Measurements from ENCODE around the gene JUNB. TPM values are rescaled to one million over a fixed set of nuclear protein-coding genes. Genes with fewer than 3 reads are reported as not detected.

JUNB gene
- total and polyA plus RNA-seq, 5 donors from 2014 or later, result 582 to 2,802 (median 812) TPM

DNA sequence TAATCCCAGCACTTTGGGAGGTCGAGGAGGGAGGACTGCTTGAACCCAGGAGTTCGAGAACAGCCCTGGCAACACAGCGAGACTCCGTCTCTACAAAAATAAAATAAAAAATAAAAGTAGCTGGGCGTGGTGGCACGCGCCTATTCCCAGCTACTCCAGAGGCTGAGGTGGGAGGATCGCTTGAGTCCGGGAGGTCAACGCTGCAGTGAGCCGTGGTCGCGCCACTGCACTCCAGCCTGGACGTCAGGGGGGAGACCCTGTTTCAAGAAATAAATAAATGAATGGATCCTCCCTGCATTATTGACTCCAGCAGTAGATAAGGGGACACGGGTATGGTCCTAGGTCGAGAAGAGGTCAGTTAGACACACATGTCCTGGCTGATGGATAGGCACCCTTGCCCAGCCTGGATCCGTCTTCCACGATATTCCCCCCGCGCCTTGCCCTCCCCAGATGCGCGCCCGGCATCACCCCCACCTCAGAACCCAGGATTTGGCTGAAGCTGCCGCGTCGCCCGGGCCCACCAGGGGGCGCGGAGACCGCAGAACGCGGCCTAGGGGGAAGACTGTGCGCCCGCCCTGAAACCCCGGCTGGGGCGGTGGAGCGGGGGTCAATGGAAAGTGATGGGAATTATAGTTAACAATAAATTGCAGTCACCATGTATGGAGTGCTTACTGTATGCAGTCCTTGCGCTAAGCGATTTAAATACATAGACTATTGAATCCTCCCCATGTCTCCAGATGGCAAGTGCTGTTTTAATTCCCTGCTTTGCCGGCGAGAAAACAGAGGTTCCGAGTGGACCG lies 13.9 kb upstream of the JUNB start:
- no peaks in the 10 kb centered on the region for H3K9me3 ChIP-seq (ENCODE audit: control insufficient read depth in 2 of 2, low read length in 2 of 2)
- H3K27ac Mint-ChIP-seq, result peak overlapping the region; percentile 84 to 94 (median 93)
- peak overlapping the region; percentile 86 to 97 (median 92) for H3K4me3 Mint-ChIP-seq
- peak overlapping the region; percentile 78 for H3K4me3 ChIP-seq (ENCODE audit: low read depth, low read length)
- DNase-seq (peak; percentile 66 to 81 (median 77)), ATAC-seq (ENCODE audit: low read depth in 2 of 2) (peak; percentile 8 to 14)
- no peaks in the 10 kb centered on the region for H3K27me3 ChIP-seq (ENCODE audit: control insufficient read depth, insufficient read depth, low read length)
- peaks cover 48% of the 10 kb centered on the region for H3K4me1 ChIP-seq (ENCODE audit: control insufficient read depth, insufficient read depth, low read length, poor library complexity, severe bottlenecking)
- peak overlapping the region; percentile 91 for H3K27ac ChIP-seq (ENCODE audit: insufficient read depth, low read length, poor library complexity, severe bottlenecking)
- H3K36me3 ChIP-seq (ENCODE audit: control insufficient read depth, insufficient read depth, low read length), result no peaks in the 10 kb centered on the region
- H3K36me3 Mint-ChIP-seq, result peaks cover 3% of the 10 kb centered on the region
- H3K9me3 Mint-ChIP-seq, result no peaks in the 10 kb centered on the region
- H3K27me3 Mint-ChIP-seq, result peaks cover 5% of the 10 kb centered on the region
- peaks cover 5 to 53% (median 28%) of the 10 kb centered on the region in 4 donors for H3K4me1 Mint-ChIP-seq

DNA sequence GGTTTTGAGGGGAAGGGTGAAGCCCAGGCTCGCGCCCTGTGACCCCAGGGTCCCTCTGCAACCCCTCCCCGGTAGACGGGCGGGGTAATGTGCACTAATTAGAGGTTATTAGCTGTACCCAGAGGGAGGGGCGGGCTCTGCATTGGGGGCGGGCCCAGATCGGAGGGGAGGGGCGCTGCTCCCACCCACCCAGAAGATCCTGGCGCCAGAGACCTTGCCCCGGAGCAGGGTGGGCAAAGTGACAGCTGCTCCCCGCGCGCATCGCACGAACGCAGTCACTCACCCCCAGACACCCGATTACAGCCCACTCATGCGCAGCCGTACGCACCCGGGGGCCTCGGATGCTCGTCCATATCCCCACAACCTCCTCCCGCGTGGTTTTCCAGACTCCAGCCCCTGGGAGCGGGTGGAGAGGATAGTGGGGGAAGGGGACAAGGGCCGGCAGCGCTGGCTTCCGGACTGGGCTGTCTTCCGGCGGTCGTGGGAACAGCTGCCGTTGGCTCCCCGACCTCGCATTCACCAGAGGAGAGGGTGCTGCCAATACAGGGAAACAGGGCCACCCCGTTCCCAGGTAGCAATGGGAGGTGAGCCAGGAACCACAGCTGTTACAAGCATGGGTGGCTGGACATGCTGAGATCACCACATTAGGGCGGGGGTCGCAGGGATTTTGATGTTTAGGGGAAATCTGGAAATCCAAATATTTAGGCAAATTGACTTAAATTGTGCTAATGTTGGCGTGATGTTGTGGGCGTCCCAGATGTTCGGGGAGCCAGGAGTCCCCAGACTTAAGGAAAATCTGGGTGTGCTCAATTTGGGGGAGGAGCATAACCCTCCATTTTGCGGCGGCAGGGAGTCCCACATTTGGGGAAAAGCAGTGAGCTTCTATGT lies 13.0 kb upstream of the JUNB start:
- H3K36me3 Mint-ChIP-seq, result peaks cover 3% of the 10 kb centered on the region
- ATAC-seq (ENCODE audit: low read depth in 2 of 2), result no peak
- peaks cover 54% of the 10 kb centered on the region for H3K4me1 ChIP-seq (ENCODE audit: control insufficient read depth, insufficient read depth, low read length, poor library complexity, severe bottlenecking)

DNA sequence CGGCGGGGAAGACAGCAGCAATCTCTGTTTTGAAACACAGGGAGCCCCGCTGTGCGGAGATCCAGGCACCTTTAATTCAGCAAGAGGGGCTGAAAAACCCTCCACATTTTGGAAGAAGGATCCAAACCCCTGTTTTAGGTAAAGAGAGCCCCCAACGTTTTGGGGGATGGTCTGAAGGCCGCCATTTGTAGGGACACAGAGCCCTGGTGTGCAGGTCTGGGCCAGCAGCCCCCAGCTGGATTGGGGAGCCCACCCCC lies 12.5 kb upstream of the JUNB start:
- H3K27me3 Mint-ChIP-seq, result no peaks in the 10 kb centered on the region
- DNase-seq (no peak), ATAC-seq (ENCODE audit: low read depth in 2 of 2) (no peak)
- H3K4me1 Mint-ChIP-seq, result peaks cover 5 to 48% (median 26%) of the 10 kb centered on the region in 4 donors
- H3K9me3 Mint-ChIP-seq, result no peaks in the 10 kb centered on the region
- Histone ChIP-seq H3K4me1 (ENCODE audit: control insufficient read depth, insufficient read depth, low read length, poor library complexity, severe bottlenecking) (peaks cover 60% of the 10 kb centered on the region), H3K36me3 (ENCODE audit: control insufficient read depth, insufficient read depth, low read length) (no peaks in the 10 kb centered on the region), H3K27ac (ENCODE audit: insufficient read depth, low read length, poor library complexity, severe bottlenecking) (peak overlapping the region; percentile 91), H3K27me3 (ENCODE audit: control insufficient read depth, insufficient read depth, low read length) (no peaks in the 10 kb centered on the region), H3K4me3 (ENCODE audit: low read depth, low read length) (peak overlapping the region; percentile 37), H3K9me3 (ENCODE audit: control insufficient read depth in 2 of 2, low read length in 2 of 2) (no peaks in the 10 kb centered on the region)
- peak overlapping the region; percentile 86 to 97 (median 92) for H3K4me3 Mint-ChIP-seq
- H3K36me3 Mint-ChIP-seq, result peaks cover under 1% of the 10 kb centered on the region
- peak overlapping the region; percentile 75 to 94 (median 93) for H3K27ac Mint-ChIP-seq

More for the DNA sequence above, 13.0 kb upstream of the JUNB start:
- H3K4me3 Mint-ChIP-seq, result peak overlapping the region; percentile 86 to 97 (median 92)
- Histone ChIP-seq H3K4me3 (ENCODE audit: low read depth, low read length) (peak overlapping the region; percentile 78), H3K27me3 (ENCODE audit: control insufficient read depth, insufficient read depth, low read length) (no peaks in the 10 kb centered on the region), H3K27ac (ENCODE audit: insufficient read depth, low read length, poor library complexity, severe bottlenecking) (peak overlapping the region; percentile 91), H3K36me3 (ENCODE audit: control insufficient read depth, insufficient read depth, low read length) (no peaks in the 10 kb centered on the region), H3K9me3 (ENCODE audit: control insufficient read depth in 2 of 2, low read length in 2 of 2) (no peaks in the 10 kb centered on the region)
- DNase-seq, result peak in 2 of 3 donors; percentile 50 to 63
- H3K27ac Mint-ChIP-seq, result peak overlapping the region; percentile 75 to 94 (median 93)
- H3K4me1 Mint-ChIP-seq, result peaks cover 5 to 53% (median 28%) of the 10 kb centered on the region in 4 donors
- peaks cover 5% of the 10 kb centered on the region for H3K27me3 Mint-ChIP-seq
- H3K9me3 Mint-ChIP-seq, result no peaks in the 10 kb centered on the region

DNA sequence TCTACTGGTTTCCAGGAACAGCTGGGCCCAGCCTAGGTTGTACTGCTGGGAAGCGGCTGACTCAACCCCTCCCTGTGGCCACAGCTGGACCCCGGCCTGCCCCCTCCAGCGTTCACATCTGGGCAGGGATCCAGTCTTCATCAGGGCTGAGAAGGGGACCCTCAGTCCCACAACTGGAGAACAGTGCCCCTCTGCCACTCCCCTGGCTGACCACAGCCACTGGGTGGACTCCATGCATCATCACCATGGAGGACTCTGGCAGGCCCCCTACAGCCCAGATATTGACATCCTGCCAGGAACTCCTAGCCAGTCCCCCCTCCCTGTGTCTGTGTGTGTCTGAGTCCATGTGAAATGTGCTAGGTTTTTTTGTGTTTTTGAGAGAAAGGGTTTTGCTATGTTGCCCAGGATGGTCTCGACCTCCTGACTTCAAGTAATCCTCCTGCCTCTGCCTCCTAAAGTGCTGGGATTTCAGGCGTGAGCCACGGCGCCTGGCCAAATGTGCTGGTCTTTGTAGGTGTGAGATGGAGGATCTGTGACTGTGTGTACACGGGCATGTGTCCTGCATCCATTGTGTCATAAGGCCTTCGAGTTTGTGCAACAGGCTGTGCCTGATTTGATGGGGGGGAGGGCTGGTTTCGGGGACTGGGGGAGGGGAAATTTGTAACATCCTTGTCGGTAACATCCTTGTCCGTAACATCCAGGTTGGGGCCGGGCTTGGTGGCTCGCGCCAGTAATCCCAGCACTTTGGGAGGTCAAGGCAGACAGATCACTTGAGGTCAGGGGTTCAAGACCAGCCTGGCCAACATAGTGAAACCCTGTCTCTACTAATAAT lies 11.9 kb upstream of the JUNB start:
- DNase-seq (no peak), ATAC-seq (ENCODE audit: low read depth in 2 of 2) (no peak)
- Mint-ChIP-seq H3K27me3 (no peaks in the 10 kb centered on the region), H3K36me3 (no peaks in the 10 kb centered on the region), H3K27ac (peak overlapping the region; percentile 52 to 93 (median 83)), H3K4me1 (peaks cover 5 to 48% (median 26%) of the 10 kb centered on the region in 4 donors), H3K9me3 (no peaks in the 10 kb centered on the region), H3K4me3 (peak overlapping the region; percentile 64 to 97 (median 80))
- Histone ChIP-seq H3K9me3 (ENCODE audit: control insufficient read depth in 2 of 2, low read length in 2 of 2) (no peaks in the 10 kb centered on the region), H3K4me3 (ENCODE audit: low read depth, low read length) (no peak overlapping the region), H3K4me1 (ENCODE audit: control insufficient read depth, insufficient read depth, low read length, poor library complexity, severe bottlenecking) (peaks cover 65% of the 10 kb centered on the region), H3K27ac (ENCODE audit: insufficient read depth, low read length, poor library complexity, severe bottlenecking) (peak overlapping the region; percentile 91), H3K36me3 (ENCODE audit: control insufficient read depth, insufficient read depth, low read length) (no peaks in the 10 kb centered on the region), H3K27me3 (ENCODE audit: control insufficient read depth, insufficient read depth, low read length) (no peaks in the 10 kb centered on the region)

DNA sequence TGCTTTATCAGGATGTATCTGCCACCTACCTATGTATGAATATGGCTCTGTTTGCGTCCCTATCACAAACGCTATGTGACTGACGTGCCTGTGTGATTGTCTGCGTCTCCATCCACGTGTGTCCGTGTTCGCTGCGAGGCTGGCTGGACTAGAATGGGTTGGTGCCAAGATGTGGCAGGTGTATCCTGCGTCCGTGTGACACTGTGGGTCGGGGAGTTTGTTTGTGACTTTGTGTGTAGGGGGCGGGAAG lies 9.2 kb upstream of the JUNB start:
- no peaks in the 10 kb centered on the region for H3K36me3 Mint-ChIP-seq

DNA sequence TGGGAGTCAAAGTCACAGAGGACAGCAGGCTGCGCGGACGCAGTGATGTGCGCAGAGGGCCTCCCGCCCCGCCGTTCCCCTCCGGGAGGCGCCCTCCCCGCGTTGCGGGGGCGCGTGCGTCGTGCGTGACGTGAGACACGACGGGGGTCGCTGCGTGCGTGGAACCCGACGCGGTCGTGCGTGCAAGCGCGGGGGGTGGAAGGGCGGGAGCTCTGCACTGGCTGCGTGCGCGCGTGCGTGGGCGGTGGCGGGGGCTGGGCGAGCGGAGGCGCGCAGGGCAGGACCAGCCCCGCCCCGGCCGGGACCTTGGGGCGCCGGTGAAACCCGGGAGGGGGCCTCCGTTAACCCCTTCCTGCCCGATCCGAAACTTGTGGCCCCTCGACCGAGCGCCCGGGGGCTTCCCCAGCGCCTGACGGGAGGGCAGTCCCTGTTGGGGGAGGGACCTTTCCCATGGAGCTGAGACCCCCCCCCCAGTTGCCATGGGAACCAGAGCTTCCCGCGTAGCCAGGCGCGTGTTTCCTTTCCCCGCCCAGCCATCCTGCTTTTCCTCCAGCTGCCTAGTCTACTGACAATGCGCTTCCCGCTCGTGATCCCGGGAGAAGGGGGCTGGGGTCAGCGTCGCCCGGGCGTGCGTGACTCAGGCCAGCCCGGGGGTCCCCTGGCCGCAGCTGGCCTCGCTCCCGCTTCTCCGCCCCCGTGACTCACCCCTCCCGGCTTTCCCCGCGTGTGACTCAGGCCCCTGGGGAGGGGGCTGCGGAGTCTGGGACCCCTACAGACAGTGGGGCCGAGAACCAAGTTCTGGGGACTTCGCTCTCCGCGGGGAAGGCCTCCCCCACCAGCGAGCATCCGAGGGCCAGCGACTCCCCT lies 8.6 kb upstream of the JUNB start:
- H3K27ac Mint-ChIP-seq, result peak overlapping the region in 1 of 3 donors; percentile 97
- H3K4me3 Mint-ChIP-seq, result peak overlapping the region; percentile 83 to 93 (median 88)
- H3K4me1 Mint-ChIP-seq, result peaks cover 5 to 38% (median 25%) of the 10 kb centered on the region in 4 donors
- no peaks in the 10 kb centered on the region for H3K27me3 ChIP-seq (ENCODE audit: control insufficient read depth, insufficient read depth, low read length)
- no peaks in the 10 kb centered on the region for H3K36me3 Mint-ChIP-seq
- peak overlapping the region; percentile 100 for H3K27ac ChIP-seq (ENCODE audit: insufficient read depth, low read length, poor library complexity, severe bottlenecking)
- DNase-seq (peak in 2 of 3 donors; percentile 94 to 95), ATAC-seq (ENCODE audit: low read depth in 2 of 2) (peak; percentile 65 to 69)
- H3K4me1 ChIP-seq (ENCODE audit: control insufficient read depth, insufficient read depth, low read length, poor library complexity, severe bottlenecking), result peaks cover 72% of the 10 kb centered on the region
- H3K9me3 ChIP-seq (ENCODE audit: control insufficient read depth in 2 of 2, low read length in 2 of 2), result no peaks in the 10 kb centered on the region
- H3K36me3 ChIP-seq (ENCODE audit: control insufficient read depth, insufficient read depth, low read length), result no peaks in the 10 kb centered on the region
- no peaks in the 10 kb centered on the region for H3K9me3 Mint-ChIP-seq
- H3K27me3 Mint-ChIP-seq, result no peaks in the 10 kb centered on the region
- peak overlapping the region; percentile 59 for H3K4me3 ChIP-seq (ENCODE audit: low read depth, low read length)

More for the DNA sequence above, 9.2 kb upstream of the JUNB start:
- Histone ChIP-seq H3K4me1 (ENCODE audit: control insufficient read depth, insufficient read depth, low read length, poor library complexity, severe bottlenecking) (peaks cover 78% of the 10 kb centered on the region), H3K27me3 (ENCODE audit: control insufficient read depth, insufficient read depth, low read length) (no peaks in the 10 kb centered on the region), H3K36me3 (ENCODE audit: control insufficient read depth, insufficient read depth, low read length) (no peaks in the 10 kb centered on the region), H3K9me3 (ENCODE audit: control insufficient read depth in 2 of 2, low read length in 2 of 2) (no peaks in the 10 kb centered on the region), H3K27ac (ENCODE audit: insufficient read depth, low read length, poor library complexity, severe bottlenecking) (peak overlapping the region; percentile 100), H3K4me3 (ENCODE audit: low read depth, low read length) (peak overlapping the region; percentile 59)
- Mint-ChIP-seq H3K27me3 (no peaks in the 10 kb centered on the region), H3K4me3 (peak overlapping the region; percentile 83 to 93 (median 88)), H3K9me3 (no peaks in the 10 kb centered on the region), H3K27ac (peak overlapping the region in 1 of 3 donors; percentile 97), H3K4me1 (peaks cover 5 to 40% (median 26%) of the 10 kb centered on the region in 4 donors)
- DNase-seq, result peak in 1 of 3 donors; percentile 97
- ATAC-seq (ENCODE audit: low read depth in 2 of 2), result peak in 1 of 2 donors; percentile 61

All from CD4-positive, CD25-positive, alpha-beta regulatory T cell (primary cell).